K562 treated with DMSO at 1 percent for 12 hours (cell line): ENCODE measurements around the gene EPB41L5. TPM values are rescaled to one million over a fixed set of nuclear protein-coding genes. Genes with fewer than 3 reads are reported as not detected.

Source experiments
- total RNA-seq: library from RNA; unstranded; fragments of 300-600 nt; gene quantifications from 2 replicates; pipeline ENCODE4 v1.2.3, GENCODE V29; 2022; ENCODE audit not compliant: insufficient read depth

The EPB41L5 gene
- total RNA-seq: 3.6 and 11.0 TPM in 2 replicates

DNA sequence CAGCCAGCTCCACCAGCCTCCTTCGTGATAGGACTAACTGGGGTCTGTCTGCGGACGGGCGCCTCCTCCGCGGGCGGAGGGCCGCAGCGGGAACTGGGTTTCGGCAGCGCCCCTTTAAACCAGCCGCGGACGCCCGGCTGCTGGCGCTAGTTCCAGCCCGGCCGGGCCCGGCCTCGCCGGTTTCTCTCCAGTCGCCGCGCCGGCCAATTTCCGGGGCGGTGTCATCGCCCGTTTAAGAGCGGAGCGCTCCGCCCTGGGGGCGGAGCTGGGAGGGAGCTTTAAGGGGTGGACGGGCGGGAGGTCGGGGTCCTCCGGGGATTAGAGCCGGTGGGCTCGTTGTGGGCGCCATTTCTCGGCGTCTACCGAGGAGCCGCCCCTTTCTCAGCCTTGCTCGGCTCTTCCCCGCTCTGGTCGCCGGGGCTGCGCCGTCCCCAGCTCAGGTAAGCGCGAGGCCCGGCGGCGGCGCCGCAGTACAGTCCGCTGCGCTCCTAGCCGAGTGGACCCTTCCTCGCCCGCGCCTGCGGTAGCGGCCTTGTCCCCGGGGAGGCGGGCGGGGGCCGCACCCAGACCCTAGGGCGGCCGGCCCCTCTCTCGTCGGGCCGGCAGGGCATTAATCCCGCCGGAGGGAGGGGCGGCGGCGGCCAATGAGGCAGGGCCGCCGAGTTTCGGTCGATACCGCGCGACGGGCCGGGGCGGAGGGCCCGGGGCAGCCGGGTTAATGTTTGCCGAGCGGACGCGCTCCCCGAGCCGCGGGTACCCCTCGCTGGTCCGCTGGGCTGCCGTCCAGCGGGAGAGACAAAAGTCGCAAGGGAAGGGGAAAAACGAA is at the start of gene EPB41L5:
Gene EPB41L5 (plus strand): TSS at position 307 of the 826 bp plus-strand sequence. CDS start 6,008 bp downstream, outside the sequence.

DNA sequence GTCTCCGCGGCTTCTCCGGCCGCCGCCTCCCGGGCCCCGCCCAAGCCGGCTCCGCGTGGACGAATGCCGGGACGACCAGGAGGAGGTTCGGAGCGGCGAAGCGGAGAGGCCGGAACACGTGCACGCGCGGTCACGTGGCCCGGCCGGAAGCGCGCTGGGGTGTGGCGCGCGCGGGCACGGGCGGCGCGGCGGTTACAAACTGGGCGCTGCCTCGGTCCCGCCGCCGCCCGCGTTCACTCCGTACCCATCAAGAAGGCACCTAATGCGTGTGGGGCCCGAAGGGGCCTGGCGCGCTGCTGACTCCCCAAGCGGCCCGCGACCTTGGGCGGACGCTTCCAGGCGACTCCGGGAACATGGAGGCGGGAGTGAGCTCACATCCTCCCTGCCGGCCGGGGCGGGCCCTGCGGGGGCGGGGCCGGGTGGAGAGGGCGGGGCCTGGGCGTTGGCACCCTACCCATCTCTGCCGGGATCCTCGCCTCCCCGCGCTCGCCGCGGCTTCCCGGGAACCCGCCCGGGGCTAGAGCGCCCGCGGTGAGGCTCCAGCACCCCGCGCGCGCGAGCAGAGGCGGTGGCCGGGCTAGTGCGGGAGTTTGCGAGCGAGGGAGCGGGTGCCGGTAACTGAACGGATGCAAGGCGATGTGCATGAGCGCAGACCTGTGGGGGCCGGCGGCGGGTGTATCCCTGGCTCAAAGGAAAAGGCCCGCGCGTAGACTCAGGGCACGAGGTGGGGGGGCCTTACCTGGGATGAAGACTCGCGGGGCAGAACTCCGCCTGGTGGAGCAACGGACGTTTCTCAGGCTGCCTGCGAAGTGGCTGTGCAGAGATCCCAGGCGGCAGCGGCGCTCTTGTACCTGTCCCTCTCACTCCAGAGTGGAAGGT is 210.4 kb downstream of the EPB41L5 start, which contains the start of gene TMEM185B:
Gene TMEM185B (minus strand): TSS at position 367 of the 879 bp plus-strand sequence. CDS start 424 bp downstream, outside the sequence.

Other genes starting within 250 kb of the EPB41L5 start
- gene TMEM185B, start 210.3 kb downstream of the EPB41L5 start, total RNA-seq: 10.1 and 25.4 TPM in 2 replicates
- 48.0 and 90.9 TPM in 2 replicates for gene RALB, start 239.8 kb downstream of the EPB41L5 start, total RNA-seq